ENCODE results near the gene PLCD4. TPM values are rescaled to one million over a fixed set of nuclear protein-coding genes. Genes with fewer than 3 reads are reported as not detected.

PLCD4 gene
- total RNA-seq, 2 donors from 2014 or later, result 1.1 to 2.7 TPM

DNA sequence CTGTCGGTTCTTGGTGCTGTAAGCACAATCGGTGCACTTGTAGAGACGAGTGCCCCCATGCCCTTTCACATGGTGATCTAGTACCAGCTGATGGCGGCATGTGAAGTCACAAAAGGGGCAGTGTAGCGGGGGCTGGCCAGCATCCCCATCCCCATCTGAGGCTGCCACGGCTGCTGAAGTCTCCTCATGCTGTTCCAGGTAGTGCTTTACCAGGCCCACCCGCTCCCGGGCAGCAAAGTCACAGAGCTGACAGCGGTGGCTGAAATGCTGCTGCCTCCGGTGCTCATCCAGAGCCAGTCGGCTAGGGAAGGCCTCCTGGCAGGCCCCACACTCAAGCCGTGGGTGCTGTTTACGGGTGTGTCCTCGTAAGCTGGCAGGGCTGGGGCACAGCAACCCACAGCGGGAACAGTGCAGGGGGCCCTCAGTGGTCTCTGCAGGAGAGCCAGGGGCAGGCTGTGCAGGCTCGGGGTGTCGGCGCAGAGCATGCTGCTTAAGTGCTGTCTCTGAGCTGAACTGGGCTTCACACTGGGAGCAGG, 34.5 kb downstream of the PLCD4 start:
- Histone ChIP-seq H3K9me3 (no peaks in the 10 kb centered on the region), H3K27ac (no peak overlapping the region), H3K4me1 (replicated peaks) (no peaks in the 10 kb centered on the region), H3K4me3 (no peak overlapping the region), H3K27me3 (replicated peaks; ENCODE audit: insufficient read depth) (no peaks in the 10 kb centered on the region), H3K36me3 (peaks cover 16 to 41% of the 10 kb centered on the region in 2 donors)
- intact Hi-C loops (cut with DNase I), result no loop called here
- TF ChIP-seq, protein P1, sequence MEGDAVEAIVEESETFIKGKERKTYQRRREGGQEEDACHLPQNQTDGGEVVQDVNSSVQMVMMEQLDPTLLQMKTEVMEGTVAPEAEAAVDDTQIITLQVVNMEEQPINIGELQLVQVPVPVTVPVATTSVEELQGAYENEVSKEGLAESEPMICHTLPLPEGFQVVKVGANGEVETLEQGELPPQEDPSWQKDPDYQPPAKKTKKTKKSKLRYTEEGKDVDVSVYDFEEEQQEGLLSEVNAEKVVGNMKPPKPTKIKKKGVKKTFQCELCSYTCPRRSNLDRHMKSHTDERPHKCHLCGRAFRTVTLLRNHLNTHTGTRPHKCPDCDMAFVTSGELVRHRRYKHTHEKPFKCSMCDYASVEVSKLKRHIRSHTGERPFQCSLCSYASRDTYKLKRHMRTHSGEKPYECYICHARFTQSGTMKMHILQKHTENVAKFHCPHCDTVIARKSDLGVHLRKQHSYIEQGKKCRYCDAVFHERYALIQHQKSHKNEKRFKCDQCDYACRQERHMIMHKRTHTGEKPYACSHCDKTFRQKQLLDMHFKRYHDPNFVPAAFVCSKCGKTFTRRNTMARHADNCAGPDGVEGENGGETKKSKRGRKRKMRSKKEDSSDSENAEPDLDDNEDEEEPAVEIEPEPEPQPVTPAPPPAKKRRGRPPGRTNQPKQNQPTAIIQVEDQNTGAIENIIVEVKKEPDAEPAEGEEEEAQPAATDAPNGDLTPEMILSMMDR (IDR thresholded peaks at IDR 0.05), result no peak
- TF ChIP-seq POLR2A (IDR thresholded peaks at IDR 0.05), result no peak
- TF ChIP-seq POLR2AphosphoS5 (IDR thresholded peaks at IDR 0.05), result no peak
- WGBS, result 94% methylated on average over 18 of the region's 18 CpGs
- DNase-seq (ENCODE audit: low spot score), result no peak

DNA sequence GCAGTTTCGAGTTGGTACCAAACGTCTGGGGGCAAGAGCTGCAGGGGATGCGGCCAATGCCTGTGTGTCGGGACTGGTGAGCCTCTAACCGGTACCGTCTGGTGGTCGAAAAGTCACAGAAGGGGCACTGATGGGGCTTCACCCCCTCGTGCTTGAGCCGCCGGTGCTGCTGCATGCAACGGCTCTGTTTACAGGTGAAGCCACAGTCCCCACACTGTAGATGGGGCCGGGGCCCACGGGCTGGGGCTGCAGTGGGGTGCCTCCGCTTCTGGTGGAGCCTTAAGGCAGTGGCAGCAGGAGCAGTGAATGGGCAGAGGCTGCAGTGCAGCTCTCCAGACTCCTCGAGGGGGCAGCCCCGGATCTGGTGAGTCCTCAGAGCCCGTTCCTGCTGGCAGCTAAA, 35.1 kb downstream of the PLCD4 start:
- TF ChIP-seq POLR2AphosphoS5 (IDR thresholded peaks at IDR 0.05) (no peak), POLR2A (IDR thresholded peaks at IDR 0.05) (no peak)
- TF ChIP-seq, protein P1 (IDR thresholded peaks at IDR 0.05), result no peak
- no peak overlapping the region for H3K27ac ChIP-seq
- H3K4me3 ChIP-seq, result no peak overlapping the region
- no peaks in the 10 kb centered on the region for H3K9me3 ChIP-seq
- peaks cover 16 to 41% of the 10 kb centered on the region in 2 donors for H3K36me3 ChIP-seq
- no peaks in the 10 kb centered on the region for H3K27me3 ChIP-seq (replicated peaks; ENCODE audit: insufficient read depth)
- no peaks in the 10 kb centered on the region for H3K4me1 ChIP-seq (replicated peaks)
- intact Hi-C loops (cut with DNase I), result no loop called here
- DNase-seq (ENCODE audit: low spot score), result no peak
- 91% methylated on average over 17 of the region's 17 CpGs for WGBS

DNA sequence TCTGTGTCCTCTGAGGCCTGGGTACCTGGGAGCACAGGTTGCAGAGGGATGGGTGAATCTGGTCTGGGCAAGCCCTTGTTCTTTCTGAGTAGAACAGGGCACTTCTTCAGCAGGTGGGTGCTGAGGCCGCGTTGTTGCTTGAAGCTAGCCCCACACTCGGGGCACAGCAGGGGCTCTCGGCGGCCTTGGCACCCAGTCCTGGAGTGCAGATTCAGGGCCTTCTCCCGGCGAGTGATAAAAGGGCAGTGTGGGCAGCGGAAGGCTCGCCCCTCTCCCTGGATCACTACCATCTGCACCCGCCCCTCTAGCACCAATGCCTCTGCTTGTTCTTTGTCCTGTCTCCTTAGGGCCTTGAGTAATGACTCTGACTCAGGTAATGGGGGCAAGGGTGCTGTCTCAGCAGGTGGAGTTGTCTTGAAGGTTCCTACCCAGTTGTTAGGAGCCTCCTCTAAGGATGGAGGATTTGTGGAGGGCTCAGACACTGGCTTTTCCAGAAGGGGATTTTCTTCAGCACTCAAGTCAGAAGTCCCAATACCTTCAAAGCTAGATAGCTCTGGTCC, 36.1 kb downstream of the PLCD4 start:
- Histone ChIP-seq H3K27me3 (replicated peaks; ENCODE audit: insufficient read depth) (no peaks in the 10 kb centered on the region), H3K4me3 (no peak overlapping the region), H3K9me3 (no peaks in the 10 kb centered on the region), H3K4me1 (replicated peaks) (no peaks in the 10 kb centered on the region), H3K36me3 (peaks cover 13 to 31% of the 10 kb centered on the region in 2 donors), H3K27ac (no peak overlapping the region)
- TF ChIP-seq POLR2A (IDR thresholded peaks at IDR 0.05), result no peak
- TF ChIP-seq, protein P1 (IDR thresholded peaks at IDR 0.05), result no peak
- no peak for TF ChIP-seq POLR2AphosphoS5 (IDR thresholded peaks at IDR 0.05)
- no peak for DNase-seq (ENCODE audit: low spot score)
- WGBS, result 90% methylated on average over 10 of the region's 10 CpGs
- intact Hi-C loops (cut with DNase I), result no loop called here

DNA sequence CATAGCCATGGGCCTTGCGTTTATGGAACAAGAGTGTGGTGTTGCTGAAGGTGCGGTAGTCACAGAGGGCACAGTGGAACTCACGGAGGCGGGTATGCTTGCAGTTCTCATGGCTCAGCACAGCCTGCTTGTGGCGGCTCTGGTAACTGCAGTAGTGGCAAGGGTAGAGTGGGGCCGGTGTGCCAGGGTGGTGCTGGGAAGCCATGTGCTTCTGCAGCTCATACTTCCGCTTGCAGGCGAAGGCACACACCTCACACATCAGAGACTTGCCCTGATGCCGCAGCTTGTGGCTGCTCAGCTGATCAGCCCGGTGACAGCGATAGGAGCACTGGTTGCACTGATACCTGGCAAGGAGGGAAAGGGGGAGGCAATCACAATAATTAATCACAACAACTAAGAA, 37.0 kb downstream of the PLCD4 start:
- TF ChIP-seq POLR2A (IDR thresholded peaks at IDR 0.05) (no peak), POLR2AphosphoS5 (IDR thresholded peaks at IDR 0.05) (no peak)
- TF ChIP-seq, protein P1 (IDR thresholded peaks at IDR 0.05), result no peak
- Histone ChIP-seq H3K27me3 (replicated peaks; ENCODE audit: insufficient read depth) (no peaks in the 10 kb centered on the region), H3K36me3 (peaks cover 16 to 34% of the 10 kb centered on the region in 2 donors), H3K9me3 (no peaks in the 10 kb centered on the region), H3K4me3 (no peak overlapping the region), H3K4me1 (replicated peaks) (no peaks in the 10 kb centered on the region), H3K27ac (no peak overlapping the region)
- intact Hi-C loops (cut with DNase I), result loop anchor here (5.0 kb wide), 1 partner anchor 77 kb away; the partner anchor contains the start of genes CNOT9 and USP37
- 95% methylated on average over 11 of the region's 11 CpGs for WGBS
- DNase-seq (ENCODE audit: low spot score), result no peak

DNA sequence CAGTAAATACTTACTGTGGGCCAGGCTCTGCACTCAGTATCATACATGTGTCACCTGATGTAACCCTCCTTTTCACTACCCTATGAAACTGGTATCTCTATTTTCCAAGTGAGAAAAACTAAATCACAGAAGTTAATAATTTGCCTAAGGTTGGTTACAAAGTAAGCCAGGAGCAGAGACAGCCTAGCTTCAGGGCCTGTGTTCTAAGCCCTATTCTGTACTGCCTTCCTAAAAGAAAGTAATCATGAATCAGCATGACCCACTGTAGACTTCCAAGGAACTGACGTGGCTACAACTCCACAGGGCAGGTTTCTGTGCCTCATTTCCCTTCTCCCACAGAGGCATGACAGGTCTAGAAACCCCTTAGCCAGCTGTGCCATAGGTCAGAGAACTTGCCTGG, 37.4 kb downstream of the PLCD4 start:
- no peak for DNase-seq (ENCODE audit: low spot score)
- intact Hi-C loops (cut with DNase I), result loop anchor here (5.0 kb wide), 1 partner anchor 78 kb away; the partner anchor contains the start of genes CNOT9 and USP37
- peaks cover 16 to 35% of the 10 kb centered on the region in 2 donors for H3K36me3 ChIP-seq

More for the DNA sequence above, 37.4 kb downstream of the PLCD4 start:
- Histone ChIP-seq H3K4me1 (replicated peaks) (no peaks in the 10 kb centered on the region), H3K9me3 (no peaks in the 10 kb centered on the region), H3K4me3 (no peak overlapping the region), H3K27me3 (replicated peaks; ENCODE audit: insufficient read depth) (no peaks in the 10 kb centered on the region), H3K27ac (no peak overlapping the region)
- TF ChIP-seq POLR2A (IDR thresholded peaks at IDR 0.05) (no peak), POLR2AphosphoS5 (IDR thresholded peaks at IDR 0.05) (no peak)
- TF ChIP-seq, protein P1 (IDR thresholded peaks at IDR 0.05), result no peak
- WGBS, result 85% methylated on average over 1 of the region's 1 CpG
